Peyer's patch (tissue), 4 donors: ENCODE measurements around the gene SMAD6. TPM values are rescaled to one million over a fixed set of nuclear protein-coding genes. Genes with fewer than 3 reads are reported as not detected.

Experiments used
- DNase-seq, 3 donors: peaks; one replicate each; pipeline ENCODE4 v3.0.0-alpha.2; 2017 to 2019
- H3K27ac ChIP-seq, 4 donors: fragments of 200-600 bp; sonication (generic); one replicate each; pipeline ENCODE4 v1.5.1; 2016 to 2019
- H3K27me3 ChIP-seq, 2 donors: fragments of 200-600 bp; sonication (generic); one replicate each; pipeline ENCODE4 v1.5.1; 2019
- H3K36me3 ChIP-seq, 3 donors: fragments of 200-600 bp; sonication (generic); one replicate each; pipeline ENCODE4 v1.5.1; 2016 to 2019
- H3K4me1 ChIP-seq, 4 donors: fragments of 200-600 bp; sonication (generic); one replicate each; pipeline ENCODE4 v1.5.1; 2016 to 2019
- H3K4me3 ChIP-seq, 4 donors: fragments of 200-600 bp; sonication (generic); 1 replicate in 3 of 4; 2 replicates in 1 of 4; pipeline ENCODE4 v1.5.1; 2016 to 2019; ENCODE audit warnings: mild to moderate bottlenecking in 1 of 4
- H3K9me3 ChIP-seq, 4 donors: fragments of 200-600 bp; sonication (generic); one replicate each; pipeline ENCODE4 v1.5.1; 2016 to 2019; ENCODE audit warnings: mild to moderate bottlenecking in 1 of 4
- POLR2A ChIP-seq, 2 donors: fragments of 450-650 bp; IDR thresholded peaks; one replicate each; pipeline ENCODE4 v1.5.1; 2017; ENCODE audit warnings: antibody characterized with exemption in 2 of 2, mild to moderate bottlenecking in 2 of 2, moderate library complexity in 2 of 2
- total RNA-seq, 4 donors: library from RNA; depleted of rRNA; stranded (reverse); fragments of >200 nt; gene quantifications; one replicate each; pipeline ENCODE4 v1.1.0, GENCODE V29; 2016
- TF ChIP-seq, protein P1 (sequence below), 6 experiments: fragments of 450-650 bp in 4 of 6; fragments of 200-600 bp in 2 of 6; sonication (generic) in 1 of 6; IDR thresholded peaks; one replicate each; pipeline ENCODE4 v1.5.1; 2017 to 2019; ENCODE audit warnings: antibody characterized with exemption in 6 of 6, mild to moderate bottlenecking in 3 of 6, moderate library complexity in 1 of 6

Gene SMAD6
- total RNA-seq, 4 donors from 2014 or later = 11.0 to 34.9 (median 25.5) TPM

DNA sequence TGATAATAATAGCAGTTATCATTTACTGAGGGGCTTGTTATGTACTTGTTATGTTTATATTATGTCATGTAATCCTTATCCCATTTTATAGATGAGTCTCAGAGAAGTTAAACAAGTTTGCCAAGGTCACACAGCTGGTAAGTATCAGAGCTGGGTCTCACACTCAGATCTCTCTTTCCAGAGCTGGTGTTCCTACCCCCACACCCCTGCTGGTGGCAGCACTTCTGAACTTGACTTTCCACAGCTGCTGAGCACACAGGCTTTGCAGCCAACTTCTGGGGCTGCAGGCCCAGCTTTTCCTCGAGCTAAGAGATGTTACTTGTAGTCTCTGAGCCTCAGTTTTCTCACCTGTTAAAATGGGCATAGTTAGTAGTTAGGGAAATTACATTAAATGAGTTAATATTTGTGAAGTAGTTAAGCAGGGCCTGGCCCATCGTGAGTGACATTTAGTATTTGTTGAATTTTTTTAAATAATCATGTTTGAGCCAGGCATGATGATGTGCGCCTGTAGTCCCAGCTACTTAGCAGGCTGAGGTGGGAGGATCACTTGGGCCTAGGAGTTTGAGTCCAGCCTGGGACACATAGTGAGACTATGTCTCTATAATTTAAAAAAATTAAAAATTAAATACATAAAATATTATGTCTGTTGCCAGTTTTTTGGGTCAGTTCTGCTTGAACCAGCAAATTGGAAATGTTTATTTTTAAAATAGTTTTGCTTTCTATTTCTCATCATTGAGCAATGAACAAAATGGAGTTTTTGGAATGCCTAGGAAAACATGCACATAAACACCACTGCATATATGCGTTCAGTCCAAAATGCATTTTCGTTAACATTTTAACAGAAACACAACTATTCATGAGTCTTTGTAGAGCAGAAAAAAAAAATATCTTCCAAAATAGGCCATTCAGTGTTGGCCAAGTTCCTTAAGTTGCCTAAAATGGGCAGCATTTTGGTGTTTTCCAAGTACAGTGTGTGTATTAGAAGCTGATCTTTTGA is 87.3 kb downstream of the SMAD6 start:
- peak in 2 of 3 donors; percentile 49 to 54 for DNase-seq
- Histone ChIP-seq H3K27ac (peak overlapping the region in 2 of 4 donors; percentile 17 to 46), H3K4me3 (no peak overlapping the region), H3K36me3 (no peaks in the 10 kb centered on the region), H3K27me3 (no peaks in the 10 kb centered on the region), H3K9me3 (no peaks in the 10 kb centered on the region), H3K4me1 (no peaks in the 10 kb centered on the region)
- TF ChIP-seq, protein P1, sequence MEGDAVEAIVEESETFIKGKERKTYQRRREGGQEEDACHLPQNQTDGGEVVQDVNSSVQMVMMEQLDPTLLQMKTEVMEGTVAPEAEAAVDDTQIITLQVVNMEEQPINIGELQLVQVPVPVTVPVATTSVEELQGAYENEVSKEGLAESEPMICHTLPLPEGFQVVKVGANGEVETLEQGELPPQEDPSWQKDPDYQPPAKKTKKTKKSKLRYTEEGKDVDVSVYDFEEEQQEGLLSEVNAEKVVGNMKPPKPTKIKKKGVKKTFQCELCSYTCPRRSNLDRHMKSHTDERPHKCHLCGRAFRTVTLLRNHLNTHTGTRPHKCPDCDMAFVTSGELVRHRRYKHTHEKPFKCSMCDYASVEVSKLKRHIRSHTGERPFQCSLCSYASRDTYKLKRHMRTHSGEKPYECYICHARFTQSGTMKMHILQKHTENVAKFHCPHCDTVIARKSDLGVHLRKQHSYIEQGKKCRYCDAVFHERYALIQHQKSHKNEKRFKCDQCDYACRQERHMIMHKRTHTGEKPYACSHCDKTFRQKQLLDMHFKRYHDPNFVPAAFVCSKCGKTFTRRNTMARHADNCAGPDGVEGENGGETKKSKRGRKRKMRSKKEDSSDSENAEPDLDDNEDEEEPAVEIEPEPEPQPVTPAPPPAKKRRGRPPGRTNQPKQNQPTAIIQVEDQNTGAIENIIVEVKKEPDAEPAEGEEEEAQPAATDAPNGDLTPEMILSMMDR (IDR thresholded peaks at IDR 0.05) = peak in 3 of 6 experiments; percentile 44 to 48 (median 47)
- TF ChIP-seq POLR2A (IDR thresholded peaks at IDR 0.05) = no peak

DNA sequence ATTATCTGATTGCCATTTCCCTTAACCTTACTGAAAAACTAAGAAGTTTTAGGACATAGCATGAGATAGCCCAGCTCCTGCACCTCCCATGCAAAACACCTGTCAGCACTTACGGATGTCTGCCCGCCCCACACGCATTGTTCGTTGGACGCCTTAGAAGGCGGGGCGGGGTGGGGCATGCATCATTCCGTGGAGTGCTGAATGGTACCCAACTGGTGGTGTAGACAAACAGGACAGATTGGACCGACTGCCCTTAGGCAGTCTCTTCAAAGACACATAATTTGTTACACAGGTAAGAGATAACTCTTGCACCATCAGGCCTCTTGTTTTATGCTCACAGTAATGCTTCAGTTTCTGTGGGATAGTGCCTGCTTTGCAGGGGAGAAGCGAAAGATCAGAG is 93.8 kb downstream of the SMAD6 start:
- Histone ChIP-seq H3K4me3 (no peak overlapping the region), H3K36me3 (no peaks in the 10 kb centered on the region), H3K27me3 (no peaks in the 10 kb centered on the region), H3K27ac (no peak overlapping the region), H3K9me3 (no peaks in the 10 kb centered on the region), H3K4me1 (no peaks in the 10 kb centered on the region)
- TF ChIP-seq POLR2A (IDR thresholded peaks at IDR 0.05) = no peak
- TF ChIP-seq, protein P1 (IDR thresholded peaks at IDR 0.05) = no peak
- DNase-seq = peak in 1 of 3 donors; percentile 44

DNA sequence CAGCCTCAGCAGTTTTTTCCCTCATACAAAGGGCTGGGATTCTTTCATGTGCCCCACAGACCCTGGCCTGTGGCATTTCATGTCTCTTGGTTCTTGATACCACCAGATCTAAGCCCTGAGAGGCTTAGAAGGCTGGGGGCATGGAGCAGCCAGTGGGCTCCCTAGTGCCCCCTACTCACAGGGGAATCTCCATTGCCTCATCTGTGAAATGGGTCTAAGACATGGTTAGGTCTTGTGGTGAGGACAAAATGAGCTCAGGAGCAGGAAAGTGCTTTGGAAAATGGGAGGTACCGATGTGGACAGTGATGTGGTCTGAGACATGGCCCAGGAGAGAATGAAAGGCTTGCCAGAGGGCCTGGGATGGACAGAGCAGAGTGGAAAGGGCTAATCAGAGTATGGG is 94.3 kb downstream of the SMAD6 start:
- Histone ChIP-seq H3K27me3 (no peaks in the 10 kb centered on the region), H3K4me3 (no peak overlapping the region), H3K27ac (no peak overlapping the region), H3K4me1 (no peaks in the 10 kb centered on the region), H3K36me3 (no peaks in the 10 kb centered on the region), H3K9me3 (no peaks in the 10 kb centered on the region)
- peak in 1 of 3 donors; percentile 7 for DNase-seq
- TF ChIP-seq, protein P1 (IDR thresholded peaks at IDR 0.05) = no peak
- no peak for TF ChIP-seq POLR2A (IDR thresholded peaks at IDR 0.05)

DNA sequence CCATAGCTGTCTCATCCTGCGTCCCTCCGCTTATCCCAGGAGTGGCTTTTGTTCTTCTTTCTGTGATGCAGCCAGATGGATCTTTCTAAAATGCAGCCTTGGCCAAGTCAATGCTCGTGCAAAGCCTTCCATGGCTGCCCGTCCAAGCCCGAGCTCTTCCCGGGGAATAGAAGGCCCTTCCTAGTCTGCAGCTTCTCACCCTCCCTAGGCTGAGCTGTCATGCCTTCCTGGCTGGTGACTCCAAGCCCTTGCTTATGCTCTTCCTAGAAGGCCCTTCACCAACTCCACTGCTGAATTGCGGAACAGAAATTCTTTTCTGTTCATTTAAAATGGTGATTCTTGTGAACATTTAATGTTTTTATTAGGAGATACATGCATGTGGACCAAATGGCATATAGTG is 95.9 kb downstream of the SMAD6 start:
- H3K27ac ChIP-seq = no peak overlapping the region

DNA sequence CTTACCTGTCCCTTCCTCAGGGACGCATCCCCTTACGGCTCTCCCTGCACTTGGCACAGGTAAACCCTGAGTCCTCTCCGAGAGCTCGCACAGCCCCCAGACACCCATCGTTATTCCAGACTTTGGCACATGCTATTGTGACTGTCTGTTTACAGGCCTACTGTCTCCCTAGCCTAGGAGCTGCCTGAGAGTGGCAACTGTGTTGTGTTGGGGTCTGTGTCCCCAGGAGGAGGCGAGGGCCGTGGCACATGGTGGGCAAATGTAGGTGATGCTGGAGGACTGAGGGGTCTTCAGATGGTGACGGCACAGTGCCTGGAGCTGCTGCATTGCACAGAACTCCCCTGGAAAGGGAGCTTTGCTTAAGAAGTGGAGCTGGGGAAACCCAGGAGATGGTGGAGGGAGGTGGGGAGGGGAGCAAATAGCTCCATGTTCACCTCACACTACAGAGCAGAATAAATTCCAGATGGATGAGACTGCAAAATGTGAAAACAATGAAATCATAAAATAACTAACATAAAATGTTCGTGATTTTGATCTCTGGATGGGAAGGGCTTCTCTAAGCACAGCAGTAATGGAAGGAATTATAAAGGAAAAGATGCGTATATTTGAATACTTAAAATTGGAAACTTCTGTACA is 96.5 kb downstream of the SMAD6 start:
- H3K4me3 ChIP-seq = no peak overlapping the region
- no peaks in the 10 kb centered on the region for H3K27me3 ChIP-seq
- H3K36me3 ChIP-seq = no peaks in the 10 kb centered on the region
- TF ChIP-seq, protein P1 (IDR thresholded peaks at IDR 0.05) = no peak
- TF ChIP-seq POLR2A (IDR thresholded peaks at IDR 0.05) = no peak
- peak in 1 of 3 donors; percentile 36 for DNase-seq
- H3K4me1 ChIP-seq = peaks cover 0 to 17% (median 8%) of the 10 kb centered on the region in 4 donors
- H3K27ac ChIP-seq = no peak overlapping the region
- no peaks in the 10 kb centered on the region for H3K9me3 ChIP-seq

More for the DNA sequence above, 95.9 kb downstream of the SMAD6 start:
- H3K27me3 ChIP-seq = no peaks in the 10 kb centered on the region
- H3K4me3 ChIP-seq = no peak overlapping the region
- H3K4me1 ChIP-seq = peaks cover 0 to 10% (median 6%) of the 10 kb centered on the region in 4 donors
- no peak for DNase-seq
- no peaks in the 10 kb centered on the region for H3K36me3 ChIP-seq
- H3K9me3 ChIP-seq = no peaks in the 10 kb centered on the region
- TF ChIP-seq POLR2A (IDR thresholded peaks at IDR 0.05) = no peak
- TF ChIP-seq, protein P1 (IDR thresholded peaks at IDR 0.05) = no peak
